ENCODE results near the gene NAA80. TPM values are rescaled to one million over a fixed set of nuclear protein-coding genes. Genes with fewer than 3 reads are reported as not detected.

NAA80 gene
- total and polyA plus RNA-seq, 2 of the 13 experiments (the other 11 are each of a cell fraction or from before 2014, with no cell fraction given): 3.4 to 8.7 TPM

DNA sequence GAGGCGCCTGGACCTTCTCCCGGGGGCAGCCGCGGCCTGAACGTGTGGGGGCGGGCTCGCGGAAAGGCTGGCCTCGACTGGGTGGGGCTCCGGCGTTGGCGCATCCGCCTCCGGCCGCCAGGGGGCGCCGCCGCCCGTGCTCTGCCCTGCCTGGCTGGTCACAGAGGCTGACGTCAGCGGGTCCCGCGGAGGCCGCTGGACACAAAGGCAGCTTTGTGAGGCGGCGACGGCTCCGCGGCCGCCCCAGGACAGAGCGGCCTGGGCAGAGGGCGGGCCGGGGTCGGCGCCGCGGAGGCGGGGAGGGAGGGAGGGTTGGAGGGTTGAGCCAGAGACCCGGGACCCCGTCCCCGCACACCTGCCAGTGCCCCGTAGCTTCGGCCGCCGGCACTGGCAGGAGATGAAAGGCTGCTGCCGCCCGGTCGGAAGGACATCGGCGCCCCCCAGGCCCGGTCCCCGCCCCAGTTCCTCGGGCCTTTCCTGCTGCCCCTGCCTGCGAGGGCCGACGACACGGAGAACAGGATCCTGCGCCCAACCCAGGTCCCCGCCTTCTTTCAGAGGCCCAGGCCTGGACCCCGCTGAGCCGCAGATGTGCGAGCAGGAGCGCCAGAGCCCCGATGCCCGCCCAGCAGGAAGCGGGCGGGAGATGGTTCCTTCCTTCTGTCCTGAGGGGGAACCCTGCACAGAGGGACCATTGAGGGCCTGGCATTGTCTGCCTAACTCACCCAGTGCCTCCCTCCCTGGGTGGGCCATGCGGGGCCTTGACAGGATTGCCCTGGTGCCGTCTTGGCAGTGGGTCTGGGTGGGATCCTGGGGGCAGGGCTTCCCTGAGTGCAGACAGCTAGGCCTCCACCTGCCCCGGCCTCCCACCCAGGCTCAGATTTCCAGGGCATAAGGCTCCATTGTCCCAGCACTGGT is 38.9 kb downstream of the NAA80 start (continued):
- TF ChIP-seq HIVEP1 (CRISPR knock-in tag; IDR thresholded peaks at IDR 0.05): peak; percentile 58; the same call in 1 of the 2 replicates
- TF ChIP-seq, protein P1, sequence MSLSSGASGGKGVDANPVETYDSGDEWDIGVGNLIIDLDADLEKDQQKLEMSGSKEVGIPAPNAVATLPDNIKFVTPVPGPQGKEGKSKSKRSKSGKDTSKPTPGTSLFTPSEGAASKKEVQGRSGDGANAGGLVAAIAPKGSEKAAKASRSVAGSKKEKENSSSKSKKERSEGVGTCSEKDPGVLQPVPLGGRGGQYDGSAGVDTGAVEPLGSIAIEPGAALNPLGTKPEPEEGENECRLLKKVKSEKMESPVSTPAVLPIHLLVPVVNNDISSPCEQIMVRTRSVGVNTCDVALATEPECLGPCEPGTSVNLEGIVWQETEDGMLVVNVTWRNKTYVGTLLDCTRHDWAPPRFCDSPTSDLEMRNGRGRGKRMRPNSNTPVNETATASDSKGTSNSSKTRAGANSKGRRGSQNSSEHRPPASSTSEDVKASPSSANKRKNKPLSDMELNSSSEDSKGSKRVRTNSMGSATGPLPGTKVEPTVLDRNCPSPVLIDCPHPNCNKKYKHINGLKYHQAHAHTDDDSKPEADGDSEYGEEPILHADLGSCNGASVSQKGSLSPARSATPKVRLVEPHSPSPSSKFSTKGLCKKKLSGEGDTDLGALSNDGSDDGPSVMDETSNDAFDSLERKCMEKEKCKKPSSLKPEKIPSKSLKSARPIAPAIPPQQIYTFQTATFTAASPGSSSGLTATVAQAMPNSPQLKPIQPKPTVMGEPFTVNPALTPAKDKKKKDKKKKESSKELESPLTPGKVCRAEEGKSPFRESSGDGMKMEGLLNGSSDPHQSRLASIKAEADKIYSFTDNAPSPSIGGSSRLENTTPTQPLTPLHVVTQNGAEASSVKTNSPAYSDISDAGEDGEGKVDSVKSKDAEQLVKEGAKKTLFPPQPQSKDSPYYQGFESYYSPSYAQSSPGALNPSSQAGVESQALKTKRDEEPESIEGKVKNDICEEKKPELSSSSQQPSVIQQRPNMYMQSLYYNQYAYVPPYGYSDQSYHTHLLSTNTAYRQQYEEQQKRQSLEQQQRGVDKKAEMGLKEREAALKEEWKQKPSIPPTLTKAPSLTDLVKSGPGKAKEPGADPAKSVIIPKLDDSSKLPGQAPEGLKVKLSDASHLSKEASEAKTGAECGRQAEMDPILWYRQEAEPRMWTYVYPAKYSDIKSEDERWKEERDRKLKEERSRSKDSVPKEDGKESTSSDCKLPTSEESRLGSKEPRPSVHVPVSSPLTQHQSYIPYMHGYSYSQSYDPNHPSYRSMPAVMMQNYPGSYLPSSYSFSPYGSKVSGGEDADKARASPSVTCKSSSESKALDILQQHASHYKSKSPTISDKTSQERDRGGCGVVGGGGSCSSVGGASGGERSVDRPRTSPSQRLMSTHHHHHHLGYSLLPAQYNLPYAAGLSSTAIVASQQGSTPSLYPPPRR (CRISPR knock-in tag; IDR thresholded peaks at IDR 0.05; ENCODE audit: borderline replicate concordance): peak; percentile 68; the same call in 1 of the 2 replicates
- TF ChIP-seq, protein P2, sequence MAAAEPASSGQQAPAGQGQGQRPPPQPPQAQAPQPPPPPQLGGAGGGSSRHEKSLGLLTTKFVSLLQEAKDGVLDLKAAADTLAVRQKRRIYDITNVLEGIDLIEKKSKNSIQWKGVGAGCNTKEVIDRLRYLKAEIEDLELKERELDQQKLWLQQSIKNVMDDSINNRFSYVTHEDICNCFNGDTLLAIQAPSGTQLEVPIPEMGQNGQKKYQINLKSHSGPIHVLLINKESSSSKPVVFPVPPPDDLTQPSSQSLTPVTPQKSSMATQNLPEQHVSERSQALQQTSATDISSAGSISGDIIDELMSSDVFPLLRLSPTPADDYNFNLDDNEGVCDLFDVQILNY (CRISPR knock-in tag; conservative IDR thresholded peaks at IDR 0.05): no peak
- TF ChIP-seq ZNF44 (CRISPR knock-in tag; IDR thresholded peaks at IDR 0.05): peak; percentile 16; the same call in 1 of the 2 replicates
- TF ChIP-seq ZNF224 (CRISPR knock-in tag; IDR thresholded peaks at IDR 0.05): peak; percentile 90; the same call in 1 of the 2 replicates
- no peak for TF ChIP-seq ZNF839 (CRISPR knock-in tag; IDR thresholded peaks at IDR 0.05; ENCODE audit: borderline replicate concordance)
- no peak; the same call in 1 of the 2 replicates for TF ChIP-seq ZFAT (CRISPR knock-in tag; conservative IDR thresholded peaks at IDR 0.05)
- TF ChIP-seq, protein P3, sequence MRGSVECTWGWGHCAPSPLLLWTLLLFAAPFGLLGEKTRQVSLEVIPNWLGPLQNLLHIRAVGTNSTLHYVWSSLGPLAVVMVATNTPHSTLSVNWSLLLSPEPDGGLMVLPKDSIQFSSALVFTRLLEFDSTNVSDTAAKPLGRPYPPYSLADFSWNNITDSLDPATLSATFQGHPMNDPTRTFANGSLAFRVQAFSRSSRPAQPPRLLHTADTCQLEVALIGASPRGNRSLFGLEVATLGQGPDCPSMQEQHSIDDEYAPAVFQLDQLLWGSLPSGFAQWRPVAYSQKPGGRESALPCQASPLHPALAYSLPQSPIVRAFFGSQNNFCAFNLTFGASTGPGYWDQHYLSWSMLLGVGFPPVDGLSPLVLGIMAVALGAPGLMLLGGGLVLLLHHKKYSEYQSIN (CRISPR knock-in tag; IDR thresholded peaks at IDR 0.05; ENCODE audit: borderline replicate concordance): no peak
- peak; percentile 97 for TF ChIP-seq ZBTB7B (CRISPR knock-in tag; IDR thresholded peaks at IDR 0.05)
- TF ChIP-seq, protein P4, sequence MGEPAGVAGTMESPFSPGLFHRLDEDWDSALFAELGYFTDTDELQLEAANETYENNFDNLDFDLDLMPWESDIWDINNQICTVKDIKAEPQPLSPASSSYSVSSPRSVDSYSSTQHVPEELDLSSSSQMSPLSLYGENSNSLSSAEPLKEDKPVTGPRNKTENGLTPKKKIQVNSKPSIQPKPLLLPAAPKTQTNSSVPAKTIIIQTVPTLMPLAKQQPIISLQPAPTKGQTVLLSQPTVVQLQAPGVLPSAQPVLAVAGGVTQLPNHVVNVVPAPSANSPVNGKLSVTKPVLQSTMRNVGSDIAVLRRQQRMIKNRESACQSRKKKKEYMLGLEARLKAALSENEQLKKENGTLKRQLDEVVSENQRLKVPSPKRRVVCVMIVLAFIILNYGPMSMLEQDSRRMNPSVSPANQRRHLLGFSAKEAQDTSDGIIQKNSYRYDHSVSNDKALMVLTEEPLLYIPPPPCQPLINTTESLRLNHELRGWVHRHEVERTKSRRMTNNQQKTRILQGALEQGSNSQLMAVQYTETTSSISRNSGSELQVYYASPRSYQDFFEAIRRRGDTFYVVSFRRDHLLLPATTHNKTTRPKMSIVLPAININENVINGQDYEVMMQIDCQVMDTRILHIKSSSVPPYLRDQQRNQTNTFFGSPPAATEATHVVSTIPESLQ (CRISPR knock-in tag; conservative IDR thresholded peaks at IDR 0.05): no peak
- no peak for TF ChIP-seq ZNF343 (CRISPR knock-in tag; IDR thresholded peaks at IDR 0.05)
- no peak; the same call in 1 of the 2 replicates for TF ChIP-seq SATB2 (CRISPR knock-in tag; IDR thresholded peaks at IDR 0.05)
- TF ChIP-seq SIN3A (IDR thresholded peaks at IDR 0.05; ENCODE audit: borderline replicate concordance, low read depth, low read length): peak; percentile 54; the same call in 1 of the 2 replicates
- no peak; the same call in 1 of the 2 replicates for TF ChIP-seq WIZ (CRISPR knock-in tag; IDR thresholded peaks at IDR 0.05)
- TF ChIP-seq ZNF136 (CRISPR knock-in tag; IDR thresholded peaks at IDR 0.05; ENCODE audit: low read depth): no peak
- TF ChIP-seq RFX5 (IDR thresholded peaks at IDR 0.05; ENCODE audit: low read depth, low read length): no peak
- peak; percentile 56 for TF ChIP-seq ZNF792 (CRISPR knock-in tag; IDR thresholded peaks at IDR 0.05)
- TF ChIP-seq HOXA9 (CRISPR knock-in tag; IDR thresholded peaks at IDR 0.05; ENCODE audit: borderline replicate concordance): no peak
- TF ChIP-seq ZBTB38 (CRISPR knock-in tag; IDR thresholded peaks at IDR 0.05): peak; percentile 77; the same call in 1 of the 2 replicates
- peak; percentile 71 for TF ChIP-seq POLR2AphosphoS5 (IDR thresholded peaks at IDR 0.05; ENCODE audit: low read depth, low read length)
- no peak for TF ChIP-seq MYNN (CRISPR knock-in tag; IDR thresholded peaks at IDR 0.05; ENCODE audit: low read depth)
